NK-92 (cell line): ENCODE data around the gene KIF3B.

Source experiments
- DNase-seq: peaks from one replicate; lab custom pipeline; 2025; ENCODE audit not compliant: unreplicated experiment; lab: John Stamatoyannopoulos, UW

Gene KIF3B

DNA sequence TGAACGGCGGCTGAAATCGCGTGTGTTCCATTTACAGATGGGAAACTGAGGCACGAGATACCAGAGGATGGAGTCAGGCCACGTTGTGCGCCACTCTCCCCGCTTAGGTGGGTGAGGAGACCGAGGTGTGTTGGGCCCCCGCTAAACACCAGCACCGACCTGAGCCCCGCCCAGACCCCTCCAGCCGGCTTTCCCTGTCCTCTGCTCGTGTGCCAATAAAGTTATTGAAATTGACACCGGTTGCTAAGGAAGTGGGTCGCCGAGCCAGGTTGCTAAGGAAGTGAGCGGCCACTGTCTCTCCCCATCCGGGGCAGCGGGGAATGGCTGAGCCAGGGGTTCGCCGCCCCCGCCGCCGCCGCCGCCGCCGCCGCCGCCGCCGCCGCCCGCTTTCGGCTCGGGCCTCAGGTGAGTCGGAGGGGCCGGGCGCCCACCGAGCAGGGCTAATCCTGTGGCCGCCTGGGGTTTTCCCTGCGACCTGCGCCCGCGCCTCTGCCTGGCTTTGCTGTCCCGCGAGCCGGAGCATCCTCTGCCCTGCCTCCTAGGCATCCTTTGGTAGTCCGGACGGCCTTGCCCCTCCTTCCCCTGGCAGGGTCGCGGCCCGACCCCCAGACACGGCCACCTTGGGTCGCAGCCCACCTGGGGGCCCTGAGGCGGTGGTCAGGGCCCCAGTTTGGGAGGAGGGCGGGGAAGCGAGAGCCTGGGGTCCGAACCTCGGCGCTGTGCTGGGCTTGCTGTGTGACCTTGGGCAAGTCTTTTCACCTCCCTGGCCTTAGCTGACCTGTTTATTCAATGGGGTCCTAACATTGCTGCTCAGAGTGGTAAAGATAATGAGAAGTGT is at the start of gene KIF3B:
Gene KIF3B (plus strand): TSS at position 291 of the 838 bp plus-strand sequence. CDS start 32,127 bp downstream, outside the sequence.
- DNase-seq, result no peak

DNA sequence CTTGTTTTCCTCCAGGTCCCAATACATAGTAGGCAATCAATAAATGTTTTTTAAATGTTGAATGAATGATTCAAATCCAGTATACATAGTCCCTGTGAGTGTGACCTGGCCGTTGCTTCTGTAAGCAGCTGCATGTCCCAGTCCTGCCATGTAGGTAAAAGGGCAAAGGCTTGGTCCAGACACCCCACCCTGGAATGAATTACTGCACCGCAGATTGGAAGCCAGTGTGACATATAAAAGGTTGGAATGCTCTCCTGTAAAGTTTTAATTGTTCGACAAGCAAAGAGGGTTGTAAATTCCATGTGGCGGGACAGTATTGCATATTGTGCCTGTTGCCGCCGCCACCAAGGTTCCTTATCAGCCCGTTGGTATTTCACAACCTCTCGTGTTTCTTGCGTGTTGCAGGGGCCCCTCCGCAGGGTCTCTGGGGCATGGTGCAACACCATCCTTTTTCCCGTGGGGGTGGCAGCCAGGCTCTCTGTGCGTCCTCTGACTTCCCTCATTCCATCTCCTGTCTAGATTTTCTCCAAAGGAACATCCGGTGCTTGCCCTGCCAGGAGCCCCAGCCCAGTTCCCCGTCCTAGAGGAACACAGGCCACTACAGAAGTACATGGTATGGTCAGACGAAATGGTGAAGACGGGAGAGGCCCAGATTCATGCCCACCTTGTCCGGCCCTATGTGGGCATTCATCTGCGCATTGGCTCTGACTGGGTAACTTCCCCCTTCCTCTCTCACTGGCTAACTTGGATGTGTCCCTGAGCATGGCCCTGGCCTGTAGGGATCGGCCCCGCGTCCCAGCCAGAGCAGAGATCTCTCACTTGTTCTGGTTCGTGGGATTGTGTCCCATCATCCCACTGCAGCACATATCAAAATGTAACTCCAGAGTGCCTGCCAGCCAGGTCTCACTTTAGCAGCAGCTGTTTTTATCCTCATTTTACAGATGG is 49.4 kb upstream of the KIF3B start:
- DNase-seq, result no peak

DNA sequence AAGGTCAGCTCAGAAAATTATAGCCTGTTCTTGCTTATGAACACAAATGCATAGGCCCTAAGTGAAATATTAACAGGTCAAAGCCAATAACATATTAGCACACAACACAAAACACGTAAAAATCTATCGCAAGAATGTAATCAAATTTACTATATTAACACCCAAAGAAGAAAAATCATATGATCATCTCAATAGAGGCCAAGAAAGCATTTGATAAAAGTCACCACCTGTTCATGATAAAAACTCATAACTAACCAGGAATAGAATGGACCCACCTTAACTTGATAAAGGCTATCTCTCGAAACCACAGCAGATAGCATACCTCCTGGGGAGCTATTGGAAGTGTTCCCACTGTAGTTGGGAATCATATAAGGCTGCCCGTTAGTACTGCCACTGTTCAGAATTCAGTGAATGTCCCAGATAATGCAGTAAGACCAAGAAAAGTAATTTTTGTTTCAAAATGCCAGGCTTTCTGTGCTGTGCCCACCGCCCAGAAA is 48.2 kb upstream of the KIF3B start:
- no peak for DNase-seq

- DNase-seq, result no peak
Observed at GRCh38 chr20:32230707-32231106, 46.7 kb upstream of the KIF3B start.

GRCh38 chr20:32231245-32231644 is 46.2 kb upstream of the KIF3B start:
- no peak for DNase-seq

DNA sequence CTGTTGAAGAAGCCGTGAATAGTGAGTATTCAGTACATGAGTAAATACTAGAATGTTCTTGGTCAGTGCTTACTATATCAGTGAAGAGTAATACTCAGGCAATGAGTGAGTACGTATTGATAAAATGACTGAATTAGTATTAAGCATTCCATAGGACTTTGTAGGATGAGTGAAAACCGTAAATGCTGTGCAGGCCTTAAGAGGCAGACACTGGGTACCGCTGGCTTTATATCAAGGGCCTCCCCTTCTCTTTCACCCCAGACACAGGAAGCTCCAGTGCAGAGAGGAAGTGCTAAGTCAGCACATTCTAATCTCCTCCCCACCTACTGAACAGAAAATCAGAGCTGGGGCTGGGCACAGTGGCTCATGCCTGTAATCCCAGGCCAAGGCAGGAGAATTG is 45.6 kb upstream of the KIF3B start:
- DNase-seq, result no peak

DNA sequence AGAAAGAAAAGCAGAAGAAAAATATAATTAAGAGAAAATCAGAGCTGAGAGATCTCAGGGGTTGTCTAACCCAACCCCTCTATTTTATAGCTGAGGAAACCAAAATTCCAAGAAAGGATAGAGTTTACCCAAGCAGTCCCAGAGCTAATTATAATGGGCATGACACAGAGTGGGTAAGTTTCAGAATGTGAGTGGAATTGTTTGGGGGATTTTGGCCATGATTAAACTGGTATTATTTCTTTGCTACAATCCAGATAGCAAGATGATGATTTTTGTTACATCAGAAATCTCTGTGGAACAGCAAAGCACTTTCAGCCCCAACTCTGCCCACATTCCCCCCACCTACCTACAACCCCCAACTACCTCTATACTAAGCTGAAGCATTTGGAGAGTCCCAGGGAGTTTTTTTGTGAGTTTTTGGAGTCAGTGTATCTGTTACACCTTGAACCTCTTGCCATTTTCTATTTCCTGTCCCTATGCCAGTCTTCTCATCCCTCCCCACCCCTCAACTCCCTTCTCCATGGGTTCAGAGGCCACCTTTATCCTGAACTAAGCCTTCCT is 45.0 kb upstream of the KIF3B start:
- no peak for DNase-seq

- no peak for DNase-seq
Observed at GRCh38 chr20:32233286-32233685, 44.2 kb upstream of the KIF3B start.

DNA sequence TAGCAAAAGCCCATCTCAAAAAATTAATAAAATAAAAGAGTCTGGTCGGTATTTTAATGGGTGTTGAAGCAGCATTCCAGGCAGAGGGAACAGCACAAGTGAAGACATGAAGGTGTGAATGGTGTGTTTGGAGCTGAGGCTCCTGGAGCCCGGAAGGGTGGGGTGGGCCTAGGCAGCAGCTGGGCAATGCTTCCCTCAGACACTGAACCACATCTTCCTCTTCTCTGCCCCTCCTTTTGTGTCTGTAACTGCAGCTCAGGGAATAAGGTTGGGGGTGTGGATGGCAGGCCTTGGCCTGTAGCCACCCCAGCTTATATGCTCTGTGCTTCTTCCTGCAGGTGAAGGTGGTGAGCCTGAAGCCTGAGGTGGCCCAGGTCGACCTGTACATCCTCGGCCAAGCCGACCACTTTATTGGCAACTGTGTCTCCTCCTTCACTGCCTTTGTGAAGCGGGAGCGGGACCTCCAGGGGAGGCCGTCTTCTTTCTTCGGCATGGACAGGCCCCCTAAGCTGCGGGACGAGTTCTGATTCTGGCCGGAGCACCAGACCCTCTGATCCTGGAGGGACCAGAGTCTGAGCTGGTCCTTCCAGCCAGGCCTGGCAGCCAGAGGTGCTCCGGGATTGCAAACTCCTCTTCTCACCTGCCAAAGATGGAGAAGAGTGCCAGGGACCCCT is 43.2 kb upstream of the KIF3B start:
- no peak for DNase-seq

DNA sequence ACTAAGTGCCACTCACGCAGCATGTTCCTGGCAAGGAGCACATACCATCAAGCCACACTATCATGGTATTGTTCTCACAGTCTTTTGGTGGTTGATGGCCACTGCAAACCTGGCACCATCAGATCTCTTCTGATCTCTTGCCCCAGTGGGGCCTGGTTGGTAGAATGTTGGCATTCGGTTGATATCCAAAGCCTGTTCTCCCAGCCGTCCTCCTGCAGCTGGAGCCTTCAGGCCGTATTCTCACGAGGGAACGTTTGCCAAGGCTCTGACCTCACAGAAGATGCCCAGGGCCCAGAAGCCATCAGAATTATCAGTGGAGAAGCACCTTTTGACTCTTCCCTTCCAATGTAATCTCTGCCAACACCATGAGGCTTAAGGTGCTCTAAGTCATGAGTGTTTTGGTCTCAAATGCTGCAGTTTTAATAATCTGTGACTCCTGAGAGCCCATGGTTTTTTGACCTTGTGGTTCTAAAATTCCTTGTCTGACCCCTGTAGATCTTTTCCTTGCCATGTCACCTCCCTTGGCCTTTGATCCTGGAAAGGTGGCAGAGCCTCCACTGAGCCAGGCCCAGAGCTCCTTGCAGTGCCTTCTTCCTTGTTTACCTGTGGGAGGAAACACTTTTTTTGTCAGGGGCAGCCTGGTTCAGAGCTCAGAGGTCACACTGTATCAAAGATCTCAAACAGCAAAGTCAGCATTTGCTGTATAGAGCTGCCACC is 42.0 kb upstream of the KIF3B start:
- DNase-seq, result no peak

GRCh38 chr20:32236048-32236533 is 41.4 kb upstream of the KIF3B start:
- DNase-seq, result no peak

- no peak for DNase-seq
Observed at GRCh38 chr20:32236819-32237218, 40.6 kb upstream of the KIF3B start.

- no peak for DNase-seq
Observed at GRCh38 chr20:32237419-32237818, 40.0 kb upstream of the KIF3B start.

GRCh38 chr20:32238483-32239425 is 38.7 kb upstream of the KIF3B start:
- no peak for DNase-seq

DNA sequence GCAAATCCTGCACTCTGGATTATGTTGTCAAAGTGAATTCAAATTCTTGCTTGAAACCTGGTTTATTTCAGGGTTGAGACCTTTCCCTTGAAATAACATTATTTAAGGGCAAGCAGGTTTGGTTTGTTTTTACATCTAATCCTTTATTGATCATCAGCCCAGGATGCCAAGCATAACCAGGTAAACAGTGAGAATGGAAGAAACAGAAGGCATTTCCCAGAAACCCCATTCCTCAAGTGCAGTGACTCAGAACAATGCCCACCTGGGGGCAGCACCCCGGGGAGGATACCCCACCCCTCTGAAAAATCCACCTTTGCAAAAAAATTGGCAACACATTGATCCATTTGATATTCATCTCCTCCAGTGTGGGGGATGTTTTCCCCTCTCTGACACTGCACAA is 37.2 kb upstream of the KIF3B start:
- no peak for DNase-seq

DNA sequence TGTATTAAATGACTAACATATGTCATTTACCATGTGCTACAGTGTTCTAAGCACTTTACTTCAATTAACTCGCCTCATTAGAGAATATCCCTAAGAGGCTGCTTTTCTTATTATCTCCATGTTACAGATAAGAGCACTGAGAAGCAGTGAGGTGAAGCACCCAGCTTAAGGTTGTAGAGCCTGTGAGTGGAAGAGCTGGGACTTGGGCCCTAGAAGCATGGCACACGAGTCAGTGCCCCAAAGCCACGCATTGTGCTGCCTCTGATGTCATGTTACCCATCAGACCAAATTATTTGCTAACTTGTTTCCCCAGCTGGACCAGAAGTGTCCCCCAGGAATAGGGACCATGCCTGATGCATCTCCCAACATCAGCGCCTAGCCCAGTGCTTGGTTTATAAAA is 35.6 kb upstream of the KIF3B start:
- DNase-seq, result no peak

- no peak for DNase-seq
Observed at GRCh38 chr20:32244150-32244823, 33.2 kb upstream of the KIF3B start.

- no peak for DNase-seq
Observed at GRCh38 chr20:32244959-32245358, 32.5 kb upstream of the KIF3B start.
